HG02642 (cell line): ENCODE measurements around the gene ARMC2.

Source experiments
- ATAC-seq: cut with Tn5 transposase; IDR thresholded peaks from one replicate; pipeline ENCODE4 v1.9.1; 2021; ENCODE audit warnings: mild to moderate bottlenecking; ENCODE audit not compliant: unreplicated experiment, poor library complexity

ARMC2 gene

DNA sequence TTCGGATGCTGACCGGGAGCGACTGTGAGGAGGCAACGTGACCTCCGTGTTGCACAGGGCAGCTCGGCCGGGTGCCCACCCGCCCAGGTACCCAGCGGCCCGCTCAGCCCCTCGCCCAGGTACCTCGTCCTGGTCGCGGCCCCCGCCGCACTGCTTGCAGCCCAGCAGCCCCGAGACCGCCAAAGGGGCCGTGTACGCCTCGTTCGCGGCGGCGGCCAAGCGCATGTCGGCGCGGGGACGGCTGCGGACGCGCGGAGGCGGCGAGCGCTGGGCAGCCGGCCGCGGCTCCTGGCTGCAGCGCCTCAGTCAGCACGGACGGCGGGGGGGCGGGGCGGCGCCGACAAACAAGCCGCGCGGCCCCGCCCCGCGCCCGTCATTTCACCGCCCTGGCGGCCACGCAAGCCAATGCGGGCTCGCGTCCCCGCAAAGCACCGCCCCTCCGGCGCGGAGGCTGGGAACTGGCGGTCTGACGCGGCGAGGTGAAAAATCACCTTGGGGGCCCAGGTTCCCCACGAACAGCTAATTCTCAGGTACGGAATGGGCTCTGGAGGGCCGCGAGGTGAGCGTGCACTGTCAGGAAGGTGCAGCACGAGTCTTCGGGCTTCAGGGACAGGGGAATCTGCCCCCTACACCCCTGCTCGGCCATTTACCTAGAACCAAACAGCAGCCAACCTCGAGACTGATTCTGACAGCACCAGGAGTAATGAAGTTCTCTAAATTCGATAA lies 161.2 kb downstream of the ARMC2 start:
- ATAC-seq = peak; percentile 96

DNA sequence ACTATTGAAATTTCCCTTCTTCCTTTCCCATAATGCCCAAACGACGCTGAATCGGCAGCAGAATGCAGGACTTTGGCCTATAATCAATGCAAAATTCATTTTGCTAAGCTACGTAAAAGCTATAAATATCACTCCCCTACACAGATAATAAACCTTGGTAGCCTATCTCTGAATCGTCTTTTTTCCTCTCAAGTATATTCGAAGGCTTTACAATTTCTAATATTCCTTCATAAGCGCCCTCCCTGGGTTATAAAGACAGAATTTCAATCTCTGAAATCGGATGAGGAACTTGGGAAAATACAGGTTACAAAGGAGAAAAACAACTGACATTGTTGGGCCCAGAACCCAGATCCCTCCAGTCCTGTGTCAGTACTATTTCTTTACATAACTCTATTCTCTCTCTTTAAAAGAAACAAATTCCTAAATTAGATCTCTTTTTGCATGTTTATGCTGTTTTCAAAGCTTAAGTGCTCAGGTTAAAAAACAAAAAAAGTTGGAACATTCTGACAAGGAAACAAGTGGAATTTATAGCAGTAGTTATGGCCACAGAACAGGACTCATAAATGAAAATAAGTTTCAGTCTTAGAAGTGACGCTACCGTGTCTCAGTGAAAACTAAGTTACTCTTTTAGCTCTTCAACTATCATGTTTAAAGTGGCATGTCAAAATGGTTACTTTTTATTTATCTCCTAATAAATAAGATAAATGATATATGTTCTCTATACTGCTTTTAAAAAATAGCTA lies 161.9 kb downstream of the ARMC2 start:
- ATAC-seq = no peak

DNA sequence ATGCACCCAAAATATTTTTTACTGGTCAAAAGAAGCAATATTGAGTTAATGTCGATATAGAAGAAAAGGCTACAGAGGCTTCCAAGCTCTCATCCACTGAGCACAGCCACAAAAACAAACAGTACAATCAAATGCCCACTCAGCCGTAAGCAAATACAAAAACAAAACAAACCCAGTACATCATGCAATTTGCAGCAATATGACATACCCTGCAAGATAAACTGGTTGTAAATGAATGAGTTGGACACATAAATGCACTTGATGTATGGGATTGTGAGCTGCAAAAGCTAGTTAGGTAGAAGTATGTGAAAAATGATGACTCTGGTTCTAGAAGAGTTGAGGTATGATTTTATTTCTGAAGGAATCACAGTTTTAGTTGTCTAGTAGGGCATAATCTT lies 162.5 kb downstream of the ARMC2 start:
- ATAC-seq = no peak

DNA sequence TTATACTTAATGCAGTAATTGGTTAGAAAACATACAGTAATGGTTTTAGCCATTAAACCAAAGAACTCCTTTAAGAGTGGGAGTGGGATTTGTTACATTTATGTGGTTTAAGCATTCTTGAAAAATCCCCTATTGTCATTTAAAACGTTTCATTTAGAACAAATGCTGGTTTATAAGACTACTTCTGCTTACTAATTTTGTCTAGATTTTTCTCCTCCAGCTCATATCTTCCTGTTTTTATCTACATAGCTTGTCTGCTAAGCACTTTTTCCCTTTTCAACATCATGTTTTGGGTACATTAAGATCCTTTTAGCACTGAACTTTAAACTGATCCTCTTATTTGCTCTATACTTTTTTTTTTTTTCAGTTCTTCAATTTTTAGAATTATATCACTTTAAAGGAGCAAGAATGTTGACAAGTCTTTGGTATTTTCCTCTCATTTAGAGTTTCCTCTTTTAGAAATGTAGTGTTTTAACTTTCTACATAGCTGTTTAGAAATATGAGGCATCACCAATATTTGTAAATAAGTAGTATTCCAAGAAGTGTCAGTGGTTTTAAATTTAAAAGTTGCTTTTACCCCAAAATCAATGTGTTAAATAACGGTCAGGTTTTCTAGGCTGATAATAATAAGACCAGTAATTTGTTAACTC lies 165.6 kb downstream of the ARMC2 start:
- no peak for ATAC-seq

DNA sequence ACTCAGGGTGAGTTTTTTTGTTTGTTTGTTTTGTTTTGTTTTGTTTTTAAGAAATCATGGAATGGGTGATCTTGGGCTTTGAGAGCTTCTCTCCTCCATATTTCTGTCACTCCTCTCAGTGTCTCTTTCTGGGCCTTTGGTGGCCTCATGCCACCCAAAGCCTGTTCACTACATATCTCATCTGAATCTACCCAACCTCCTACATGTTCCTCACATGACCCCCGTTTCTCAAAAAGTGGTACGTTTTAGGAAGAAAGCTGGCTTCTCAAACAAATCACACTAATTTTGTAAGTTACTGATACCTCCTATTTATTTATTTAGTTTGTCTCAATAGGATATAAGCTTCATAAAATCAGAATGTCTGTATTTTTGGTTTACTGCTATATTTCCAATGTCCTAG lies 166.4 kb downstream of the ARMC2 start:
- ATAC-seq = no peak

DNA sequence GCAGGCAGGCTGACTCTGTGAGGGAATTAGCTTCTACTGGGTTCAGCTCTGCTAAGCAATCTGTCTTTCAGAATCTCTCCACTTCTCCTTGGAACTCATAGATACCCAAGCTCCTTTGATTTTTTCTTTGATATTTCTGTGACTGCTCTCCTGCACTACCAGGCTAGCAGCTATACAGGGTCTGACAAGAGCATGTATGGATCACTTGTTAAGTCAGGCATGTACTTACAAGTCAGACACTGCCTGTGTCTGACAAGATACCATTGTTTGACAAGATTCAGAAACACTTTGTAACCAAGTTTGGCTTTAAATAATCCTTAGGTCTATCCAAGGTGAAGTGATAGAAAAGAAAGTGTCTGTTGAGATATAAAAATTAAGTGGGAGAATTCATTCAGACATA lies 167.0 kb downstream of the ARMC2 start:
- no peak for ATAC-seq

DNA sequence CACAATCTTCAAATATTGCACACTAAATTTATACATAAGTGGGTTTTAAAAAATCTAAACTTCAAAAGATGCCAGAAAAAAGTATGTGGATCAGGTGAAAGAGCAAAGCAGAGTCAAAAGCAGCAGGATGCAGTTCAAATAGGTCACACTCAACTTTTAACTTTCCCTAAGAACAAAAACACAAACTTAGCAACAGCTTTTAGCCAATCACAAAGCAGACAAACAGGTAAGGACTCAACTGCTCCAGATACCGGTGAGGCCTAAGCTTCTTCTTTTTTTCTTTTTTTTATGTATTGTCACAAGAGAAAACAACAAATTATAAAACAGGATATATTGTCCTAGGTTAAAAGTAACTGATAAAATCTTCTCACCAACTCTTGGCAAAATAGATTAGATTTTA lies 171.7 kb downstream of the ARMC2 start:
- no peak for ATAC-seq

DNA sequence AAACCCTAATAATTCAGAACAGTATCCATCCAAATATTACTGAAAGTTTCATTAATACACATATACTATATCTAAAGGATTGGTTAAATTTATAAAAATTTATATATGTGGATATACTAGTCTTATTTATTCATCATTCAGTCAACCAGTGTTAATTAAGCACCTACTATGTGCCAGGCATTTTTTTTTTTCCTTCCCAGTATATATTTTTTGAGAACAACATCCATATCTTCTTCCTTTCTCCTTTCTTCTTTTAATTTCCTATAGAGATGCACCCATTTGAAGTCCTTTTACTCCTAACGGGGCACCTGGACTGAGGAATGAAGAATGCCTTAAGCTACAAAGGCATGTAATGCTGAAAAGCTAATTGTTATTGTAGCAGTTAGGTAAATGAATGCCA lies 173.6 kb downstream of the ARMC2 start:
- ATAC-seq = no peak

DNA sequence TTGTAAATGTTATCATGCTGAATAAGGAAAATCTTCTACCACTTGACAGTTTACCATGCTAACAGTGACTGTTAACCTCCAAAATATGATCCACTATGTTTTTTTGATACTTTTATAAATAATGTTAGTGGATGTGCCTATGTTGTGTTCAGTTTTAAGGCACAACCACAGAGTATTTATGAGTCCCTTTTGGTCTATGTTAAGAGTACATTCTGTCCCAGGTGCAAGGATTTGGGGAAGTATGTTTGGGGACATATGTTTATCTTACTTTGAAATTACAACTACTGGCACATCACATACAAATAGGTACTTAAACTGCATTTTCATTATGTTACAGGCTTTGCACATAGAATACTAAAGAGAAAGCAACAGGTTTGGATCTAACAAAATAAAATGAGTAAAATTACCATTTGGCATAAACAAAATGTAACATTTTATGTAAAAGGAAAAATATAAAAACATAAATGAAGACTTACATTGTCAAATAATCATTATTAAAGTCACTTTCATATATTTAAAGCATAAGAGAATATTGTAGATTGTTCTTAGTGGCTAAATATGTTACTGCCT lies 175.2 kb downstream of the ARMC2 start:
- no peak for ATAC-seq
